B cell (primary cell): ENCODE results near the gene VPS37C. TPM values are rescaled to one million over a fixed set of nuclear protein-coding genes. Genes with fewer than 3 reads are reported as not detected.

Experiments
- ATAC-seq: fragments of 200-7000 bp; cut with Tn5 transposase; one replicate; pipeline ENCODE4 v1.10.0; 2021; ENCODE audit warnings: low read depth, mild to moderate bottlenecking, moderate number of reproducible peaks, moderate library complexity
- CTCF ChIA-PET: fragments of 350-600 bp; sonication (Branson Sonifier 250); formaldehyde crosslinking; loops from one replicate; lab custom pipeline; 2021; ENCODE audit warnings: antibody characterized with exemption, inconsistent platforms; lab: Charles Lee
- POLR2A ChIA-PET: fragments of 350-600 bp; sonication (Branson Sonifier 250); formaldehyde crosslinking; loops from one replicate; lab custom pipeline; 2021; ENCODE audit warnings: antibody characterized with exemption; lab: Charles Lee
- DNase-seq: peaks from one replicate; pipeline ENCODE4 v3.0.0; 2013
- H2AFZ ChIP-seq: 2 replicates; pipeline ENCODE4 v1.6.1; 2012; ENCODE audit warnings: mild to moderate bottlenecking, low read depth, low read length; ENCODE audit not compliant: insufficient read depth, poor library complexity, severe bottlenecking
- H3K27ac ChIP-seq, 2 donors: 1 replicate in 1 of 2; 2 replicates in 1 of 2; pipeline ENCODE4 v1.5.1; 2012 to 2013; ENCODE audit warnings: low read length in 2 of 2, mild to moderate bottlenecking in 2 of 2, moderate library complexity in 1 of 2
- H3K27me3 ChIP-seq, 4 experiments: fragments of 200-600 bp in 1 of 4; sonication (generic) in 1 of 4; replicated peaks in 1 of 4; 1 replicate in 2 of 4; 2 replicates in 2 of 4; pipeline versions ENCODE4 v1.6.1 to v1.7.0; 2013 to 2016; ENCODE audit warnings: low read length in 3 of 4, mild to moderate bottlenecking in 2 of 4, mixed read lengths in 1 of 4, moderate library complexity in 1 of 4; ENCODE audit not compliant: insufficient read depth in 4 of 4, control insufficient read depth in 3 of 4; ENCODE audit errors: control extremely low read depth in 1 of 4
- H3K36me3 ChIP-seq, 2 experiments: replicated peaks in 1 of 2; 1 replicate in 1 of 2; 2 replicates in 1 of 2; pipeline versions ENCODE4 v1.6.1 to v1.7.1; 2013; ENCODE audit warnings: low read length in 1 of 2; ENCODE audit not compliant: insufficient read depth in 2 of 2, control insufficient read depth in 1 of 2; ENCODE audit errors: control extremely low read depth in 1 of 2, extremely low read depth in 1 of 2
- H3K4me1 ChIP-seq, 2 donors: fragments of 200-600 bp in 1 of 2; sonication (generic) in 1 of 2; 1 replicate in 1 of 2; 2 replicates in 1 of 2; pipeline versions ENCODE4 v1.5.1 to v1.6.1; 2013 to 2017; ENCODE audit warnings: low read length in 2 of 2; ENCODE audit not compliant: control insufficient read depth in 2 of 2, insufficient read depth in 2 of 2
- H3K4me2 ChIP-seq: replicated peaks from 2 replicates; pipeline ENCODE3; 2012; ENCODE audit warnings: mild to moderate bottlenecking, low read depth, low read length; ENCODE audit not compliant: poor library complexity, severe bottlenecking
- H3K4me3 ChIP-seq, 5 experiments: fragments of 200-600 bp in 1 of 5; sonication (generic) in 1 of 5; 1 replicate in 3 of 5; 2 replicates in 2 of 5; pipeline versions ENCODE4 v1.5.1 to v1.7.0; 2011 to 2016; ENCODE audit warnings: low read length in 4 of 5, mild to moderate bottlenecking in 4 of 5, low read depth in 2 of 5, control low read depth in 1 of 5, moderate library complexity in 1 of 5; ENCODE audit not compliant: insufficient read depth in 1 of 5; ENCODE audit errors: control extremely low read depth in 1 of 5, extremely low read depth in 1 of 5
- H3K79me2 ChIP-seq: fragments of 200-600 bp; sonication (generic); one replicate; pipeline ENCODE4 v1.6.0; 2016; ENCODE audit warnings: low read length; ENCODE audit not compliant: control insufficient read depth, insufficient read depth
- H3K9ac ChIP-seq: fragments of 200-600 bp; sonication (generic); 2 replicates; pipeline ENCODE4 v1.6.1; 2017; ENCODE audit warnings: mild to moderate bottlenecking, low read length, moderate library complexity
- H3K9me3 ChIP-seq, 3 donors: one replicate each; pipeline versions ENCODE4 v1.6.1 to v1.7.1; 2013; ENCODE audit warnings: low read length in 2 of 3; ENCODE audit not compliant: control insufficient read depth in 2 of 3, insufficient read depth in 1 of 3; ENCODE audit errors: control extremely low read depth in 1 of 3
- H4K20me1 ChIP-seq: 2 replicates; pipeline ENCODE4 v1.6.0; 2012; ENCODE audit warnings: mild to moderate bottlenecking, low read length; ENCODE audit not compliant: insufficient read depth, control insufficient read depth, poor library complexity, severe bottlenecking
- H3K27ac Mint-ChIP-seq: one replicate; pipeline ENCODE4 v1.8.0; 2021; ENCODE audit warnings: mixed read lengths
- H3K27me3 Mint-ChIP-seq: one replicate; pipeline ENCODE4 v1.8.0; 2021; ENCODE audit warnings: mixed read lengths
- H3K4me1 Mint-ChIP-seq: one replicate; pipeline ENCODE4 v1.8.0; 2021; ENCODE audit warnings: mixed read lengths
- H3K4me3 Mint-ChIP-seq: one replicate; pipeline ENCODE4 v1.8.0; 2021; ENCODE audit warnings: mixed read lengths
- H3K9me3 Mint-ChIP-seq: one replicate; pipeline ENCODE4 v1.8.0; 2022; ENCODE audit warnings: mixed read lengths; ENCODE audit not compliant: insufficient read depth
- CTCF ChIP-seq: fragments of 200-600 bp; IDR thresholded peaks from one replicate; pipeline ENCODE4 v1.8.0; 2022; ENCODE audit warnings: antibody characterized with exemption, mild to moderate bottlenecking
- EZH2 ChIP-seq: IDR thresholded peaks from 2 replicates; pipeline ENCODE4 v1.6.1; 2012; ENCODE audit warnings: borderline replicate concordance, low read depth, mild to moderate bottlenecking, moderate library complexity, low read length; ENCODE audit not compliant: insufficient read depth, poor library complexity, severe bottlenecking
- WGBS: methylation state at CpG from one replicate; pipeline ENCODE4 v1.1.5; 2013; ENCODE audit warnings: missing lambda C conversion rate; ENCODE audit not compliant: insufficient coverage; 5-methylcytosine and 5-hydroxymethylcytosine counted together
- intact Hi-C: fragments of 100-400 bp; cut with micrococcal nuclease; formaldehyde crosslinking; loops from one replicate; pipeline ENCODE4 v1.10.0; 2022
- polyA plus RNA-seq: library from polyadenylated mRNA; depleted of rRNA; stranded (reverse); fragments of >200 nt; gene quantifications from 2 replicates; pipeline ENCODE4 v1.2.3, GENCODE V29; 2012
- total RNA-seq, 2 donors: library from RNA; stranded (reverse); fragments of 120-200 nt in 1 of 2; gene quantifications; 1 replicate in 1 of 2; 2 replicates in 1 of 2; pipeline versions ENCODE4 v1.2.3 to v1.2.4, GENCODE V29; 2013 to 2022

Gene VPS37C
- total and polyA plus RNA-seq, 2 donors (not counting 1 experiment from before 2014, with no cell fraction given), result 6.4 to 20.1 TPM

- no peaks in the 10 kb centered on the region for H3K36me3 ChIP-seq
- Mint-ChIP-seq H3K4me1 (peaks cover 6% of the 10 kb centered on the region), H3K4me3 (no peak overlapping the region)
These were observed 40.5 kb downstream of the VPS37C start for GRCh38 chr11:61120706-61121191.

More at GRCh38 chr11:61120706-61121191, 40.5 kb downstream of the VPS37C start:
- no peak overlapping the region for H3K27ac Mint-ChIP-seq
- H3K27ac ChIP-seq, result no peak overlapping the region
- ATAC-seq, result no peak
- CTCF ChIA-PET, result interaction anchor here (1.0 to 1.2 kb wide), 2 partner anchors 9 to 151 kb away, joined by 3 to 5 read pairs; no protein-coding TSS in a partner anchor
- H4K20me1 ChIP-seq, result no peaks in the 10 kb centered on the region
- H2AFZ ChIP-seq, result no peak overlapping the region
- H3K4me2 ChIP-seq, result no peak overlapping the region
- no peaks in the 10 kb centered on the region for H3K9me3 ChIP-seq
- H3K79me2 ChIP-seq, result no peaks in the 10 kb centered on the region
- H3K9ac ChIP-seq, result no peak overlapping the region
- no peak for TF ChIP-seq CTCF
- TF ChIP-seq EZH2, result no peak
- WGBS, result 87% methylated on average over 3 of the region's 5 CpGs
- intact Hi-C loops, result loop anchor here (10.0 kb wide), 1 partner anchor 96 kb away; no protein-coding TSS in a partner anchor
- H3K27me3 ChIP-seq, result no peaks in the 10 kb centered on the region
- DNase-seq, result no peak
- no peak overlapping the region for H3K4me3 ChIP-seq
- no peaks in the 10 kb centered on the region for H3K9me3 Mint-ChIP-seq
- H3K4me1 ChIP-seq, result peaks cover 0 to 8% of the 10 kb centered on the region in 2 donors
- H3K27me3 Mint-ChIP-seq, result no peaks in the 10 kb centered on the region
- POLR2A ChIA-PET, result no interaction called here
